DOHH2 (cell line): ENCODE measurements around the gene RAVER2.

Source experiments
- EZH2phosphoT487 ChIP-seq: fragments of 200-600 bp; sonication (generic); IDR thresholded peaks from 2 replicates; pipeline ENCODE4 v1.6.1; 2017; ENCODE audit warnings: borderline replicate concordance, mild to moderate bottlenecking, antibody characterized with exemption, low read length, moderate library complexity, mixed read lengths
- TF ChIP-seq, protein P1 (sequence below): fragments of 200-600 bp; sonication (generic); IDR thresholded peaks from one replicate; pipeline ENCODE4 v1.5.1; 2014; ENCODE audit warnings: antibody characterized with exemption, mild to moderate bottlenecking, low read depth, low read length; ENCODE audit not compliant: poor library complexity, severe bottlenecking

DNA sequence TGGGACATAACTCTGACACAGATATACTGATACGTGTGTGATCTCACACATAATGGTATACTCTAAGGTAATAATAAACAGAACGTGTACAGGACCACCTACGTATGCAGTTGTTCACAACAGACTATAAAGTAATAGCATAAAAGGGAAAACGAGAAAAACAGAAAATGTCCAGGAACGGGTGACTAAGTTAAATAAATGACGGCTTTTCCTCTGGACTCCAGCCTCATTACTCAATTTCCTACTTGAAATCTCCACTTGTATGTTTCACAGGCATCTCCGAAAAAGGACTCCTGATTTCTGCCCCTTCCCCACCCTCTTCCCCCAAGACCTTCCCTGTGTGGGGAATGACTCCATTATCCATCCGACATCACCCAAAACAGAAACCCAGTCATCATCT is 126.4 kb downstream of the RAVER2 start:
- TF ChIP-seq, protein P1, sequence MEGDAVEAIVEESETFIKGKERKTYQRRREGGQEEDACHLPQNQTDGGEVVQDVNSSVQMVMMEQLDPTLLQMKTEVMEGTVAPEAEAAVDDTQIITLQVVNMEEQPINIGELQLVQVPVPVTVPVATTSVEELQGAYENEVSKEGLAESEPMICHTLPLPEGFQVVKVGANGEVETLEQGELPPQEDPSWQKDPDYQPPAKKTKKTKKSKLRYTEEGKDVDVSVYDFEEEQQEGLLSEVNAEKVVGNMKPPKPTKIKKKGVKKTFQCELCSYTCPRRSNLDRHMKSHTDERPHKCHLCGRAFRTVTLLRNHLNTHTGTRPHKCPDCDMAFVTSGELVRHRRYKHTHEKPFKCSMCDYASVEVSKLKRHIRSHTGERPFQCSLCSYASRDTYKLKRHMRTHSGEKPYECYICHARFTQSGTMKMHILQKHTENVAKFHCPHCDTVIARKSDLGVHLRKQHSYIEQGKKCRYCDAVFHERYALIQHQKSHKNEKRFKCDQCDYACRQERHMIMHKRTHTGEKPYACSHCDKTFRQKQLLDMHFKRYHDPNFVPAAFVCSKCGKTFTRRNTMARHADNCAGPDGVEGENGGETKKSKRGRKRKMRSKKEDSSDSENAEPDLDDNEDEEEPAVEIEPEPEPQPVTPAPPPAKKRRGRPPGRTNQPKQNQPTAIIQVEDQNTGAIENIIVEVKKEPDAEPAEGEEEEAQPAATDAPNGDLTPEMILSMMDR, result no peak
- no peak for TF ChIP-seq EZH2phosphoT487
